KMS-11 (cell line): Measurements from ENCODE around the gene HYAL1.

Experiments
- H2AFZ ChIP-seq: fragments of 200-600 bp; sonication (generic); 2 replicates; pipeline ENCODE4 v1.6.1; 2016; ENCODE audit warnings: antibody characterized with exemption, mixed run types, low read depth
- H3K27ac ChIP-seq: fragments of 200-600 bp; sonication (generic); 2 replicates; pipeline ENCODE4 v1.6.1; 2016; ENCODE audit warnings: mild to moderate bottlenecking, mixed run types
- H3K27me3 ChIP-seq: fragments of 200-600 bp; sonication (generic); 2 replicates; pipeline ENCODE4 v1.6.1; 2017; ENCODE audit warnings: mild to moderate bottlenecking, low read depth, mixed run types, moderate library complexity; ENCODE audit not compliant: insufficient read depth
- H3K36me3 ChIP-seq: fragments of 200-600 bp; sonication (generic); 2 replicates; pipeline ENCODE4 v1.6.1; 2017; ENCODE audit warnings: mild to moderate bottlenecking, mixed run types; ENCODE audit not compliant: insufficient read depth
- H3K4me1 ChIP-seq: fragments of 200-600 bp; sonication (generic); 2 replicates; pipeline ENCODE4 v1.6.1; 2016; ENCODE audit warnings: mild to moderate bottlenecking, low read depth, mixed run types; ENCODE audit not compliant: poor library complexity, severe bottlenecking
- H3K4me2 ChIP-seq: fragments of 200-600 bp; sonication (generic); 2 replicates; pipeline ENCODE4 v1.7.0; 2016; ENCODE audit warnings: mild to moderate bottlenecking, mixed run types
- H3K4me3 ChIP-seq: fragments of 200-600 bp; sonication (generic); IDR thresholded peaks from 2 replicates; pipeline ENCODE4 v1.6.1; 2017; ENCODE audit warnings: low read depth, low read length, mixed read lengths; ENCODE audit not compliant: insufficient read depth
- H3K79me2 ChIP-seq: fragments of 200-600 bp; sonication (generic); 2 replicates; pipeline ENCODE4 v1.6.1; 2016; ENCODE audit warnings: low read depth, mixed run types; ENCODE audit not compliant: insufficient read depth
- H3K9ac ChIP-seq: fragments of 200-600 bp; sonication (generic); 2 replicates; pipeline ENCODE4 v1.6.1; 2016; ENCODE audit warnings: mild to moderate bottlenecking, mixed run types
- H4K20me1 ChIP-seq: fragments of 200-600 bp; sonication (generic); 2 replicates; pipeline ENCODE4 v1.6.1; 2016; ENCODE audit warnings: mild to moderate bottlenecking, mixed run types; ENCODE audit not compliant: insufficient read depth
- CTCF ChIP-seq: fragments of 200-600 bp; sonication (generic); conservative IDR thresholded peaks from 2 replicates; pipeline ENCODE4 v1.6.1; 2017; ENCODE audit warnings: low read depth, mild to moderate bottlenecking, antibody characterized with exemption, low read length, moderate library complexity, mixed read lengths

The HYAL1 gene

GRCh38 chr3:50279255-50280016 lies 23.9 kb downstream of the HYAL1 start:
- Histone ChIP-seq H3K9ac (no peak overlapping the region), H3K36me3 (no peaks in the 10 kb centered on the region), H3K79me2 (no peaks in the 10 kb centered on the region), H3K4me2 (no peak overlapping the region), H3K27me3 (peaks cover 1% of the 10 kb centered on the region; the same call in 1 of the 2 replicates), H4K20me1 (no peaks in the 10 kb centered on the region), H3K4me3 (no peak overlapping the region), H3K27ac (no peak overlapping the region), H3K4me1 (no peaks in the 10 kb centered on the region), H2AFZ (no peak overlapping the region)
- no peak for TF ChIP-seq CTCF

- no peak within 1 kb of the TSS for H3K9ac ChIP-seq
Observed at GRCh38 chr3:50278880-50279224, 24.5 kb downstream of the HYAL1 start, which contains the start of gene LSMEM2. LSMEM2 (plus strand) TSS chr3:50279087; CDS start chr3:50279114, 27 bp downstream.

GRCh38 chr3:50278123-50278879 lies 25.1 kb downstream of the HYAL1 start:
- no peaks in the 10 kb centered on the region for H3K79me2 ChIP-seq
- no peak overlapping the region for H2AFZ ChIP-seq
- no peak overlapping the region for H3K27ac ChIP-seq
- H3K27me3 ChIP-seq, result peaks cover 9% of the 10 kb centered on the region; the same call in 1 of the 2 replicates
- no peak overlapping the region for H3K4me2 ChIP-seq
- H3K4me1 ChIP-seq, result no peaks in the 10 kb centered on the region
- H3K9ac ChIP-seq, result no peak overlapping the region
- no peak for TF ChIP-seq CTCF
- no peak overlapping the region for H3K4me3 ChIP-seq
- no peaks in the 10 kb centered on the region for H3K36me3 ChIP-seq
- no peaks in the 10 kb centered on the region for H4K20me1 ChIP-seq

More at GRCh38 chr3:50278880-50279224, 24.5 kb downstream of the HYAL1 start, which contains the start of gene LSMEM2:
- no peaks in the 10 kb centered on the region for H3K36me3 ChIP-seq
- no peak within 1 kb of the TSS for H3K4me2 ChIP-seq
- no peak within 1 kb of the TSS for H2AFZ ChIP-seq
- H3K4me1 ChIP-seq, result no peaks in the 10 kb centered on the region
- H3K27me3 ChIP-seq, result peaks cover 7% of the 10 kb centered on the region; the same call in 1 of the 2 replicates
- no peak within 1 kb of the TSS for H3K4me3 ChIP-seq
- no peaks in the 10 kb centered on the region for H3K79me2 ChIP-seq
- no peaks in the 10 kb centered on the region for H4K20me1 ChIP-seq
- H3K27ac ChIP-seq, result no peak within 1 kb of the TSS
- TF ChIP-seq CTCF, result no peak

GRCh38 chr3:50276762-50277101 lies 26.6 kb downstream of the HYAL1 start:
- no peak for TF ChIP-seq CTCF
- Histone ChIP-seq H3K36me3 (no peaks in the 10 kb centered on the region), H3K9ac (no peak overlapping the region), H3K27me3 (peaks cover 9% of the 10 kb centered on the region; the same call in 1 of the 2 replicates), H3K4me3 (no peak overlapping the region), H3K4me2 (no peak overlapping the region), H3K79me2 (no peaks in the 10 kb centered on the region), H3K27ac (no peak overlapping the region), H3K4me1 (no peaks in the 10 kb centered on the region), H4K20me1 (no peaks in the 10 kb centered on the region), H2AFZ (no peak overlapping the region)
